GM19193 (cell line): ENCODE measurements around the gene CREB5.

Source experiments
- POLR2A ChIP-seq: IDR thresholded peaks from 4 replicates; pipeline ENCODE4 v1.6.1; 2011; ENCODE audit not compliant: insufficient read depth, insufficient read length; ENCODE audit errors: extremely low read depth

CREB5 gene

GRCh38 chr7:28591725-28592349 is 179.5 kb downstream of the CREB5 start:
- TF ChIP-seq POLR2A = no peak

DNA sequence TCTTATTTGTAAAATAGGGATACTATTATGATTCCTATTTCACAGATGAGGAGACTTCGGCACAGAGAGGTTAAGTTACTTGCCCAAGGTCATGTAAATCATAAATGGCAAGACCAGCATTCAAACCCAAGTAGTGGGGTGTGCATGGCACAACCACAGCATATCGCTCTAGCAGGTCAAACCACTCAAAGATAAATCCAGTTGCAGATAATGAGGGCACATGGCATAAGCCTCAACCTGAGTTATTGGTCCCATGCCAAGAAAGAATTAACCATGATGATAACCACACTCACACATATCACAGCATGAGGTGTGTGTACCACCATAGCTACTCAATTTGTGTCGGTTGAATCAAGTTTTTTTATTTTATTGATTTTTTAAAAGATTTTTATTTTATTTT is 180.5 kb downstream of the CREB5 start:
- no peak for TF ChIP-seq POLR2A

GRCh38 chr7:28595076-28595475 is 182.8 kb downstream of the CREB5 start:
- no peak for TF ChIP-seq POLR2A

- no peak for TF ChIP-seq POLR2A
Observed at GRCh38 chr7:28595801-28596200, 183.5 kb downstream of the CREB5 start.

DNA sequence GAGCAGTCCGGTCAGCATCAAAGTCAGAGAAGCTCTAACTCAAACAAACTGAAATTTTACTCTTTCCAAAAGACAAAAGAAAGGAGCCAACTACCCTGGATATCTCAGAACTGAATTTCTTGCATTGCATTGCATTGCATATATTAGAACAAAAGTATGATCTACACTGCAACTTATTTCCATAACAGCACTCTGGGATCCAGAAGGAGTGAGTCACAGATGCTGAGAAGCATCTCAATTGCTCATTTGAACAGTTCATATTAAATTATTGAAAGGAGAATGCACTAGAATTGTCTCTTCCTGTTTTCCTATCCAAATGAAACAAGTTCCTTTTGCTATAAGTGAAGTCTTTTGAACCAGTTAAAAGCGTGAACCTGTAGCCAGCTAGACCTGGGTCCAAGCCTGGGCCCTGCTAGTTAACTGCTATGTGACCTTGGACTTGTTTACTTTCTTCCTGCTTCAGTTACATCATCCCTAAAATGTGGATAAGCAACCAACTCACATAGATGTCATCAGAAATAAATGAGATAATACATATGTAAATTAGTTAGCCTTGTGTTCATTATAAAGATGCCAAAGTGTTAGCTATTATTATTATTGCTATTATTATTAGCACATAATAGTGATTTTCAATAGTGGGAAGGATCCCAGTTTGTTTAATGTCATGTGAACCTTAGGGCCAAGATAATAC is 184.1 kb downstream of the CREB5 start:
- TF ChIP-seq POLR2A = no peak

DNA sequence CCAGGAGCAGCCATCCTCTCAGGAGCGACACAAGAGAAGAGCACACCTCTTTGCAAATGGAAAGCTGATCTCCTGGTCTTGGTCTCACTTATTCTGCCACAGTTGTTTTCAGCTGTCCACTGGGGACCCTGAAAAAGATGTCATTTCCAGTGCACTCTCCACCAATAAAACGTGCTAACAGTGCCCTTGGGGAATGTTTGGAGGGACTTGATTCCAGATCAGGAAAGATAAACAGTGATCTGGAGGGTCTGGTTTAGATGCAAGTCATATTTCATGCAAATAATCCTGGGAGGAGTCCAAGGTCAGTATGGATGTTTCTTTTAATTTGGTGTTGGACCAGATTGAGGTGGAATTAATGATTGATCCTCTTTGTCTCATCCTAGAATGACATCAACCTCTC is 185.0 kb downstream of the CREB5 start:
- TF ChIP-seq POLR2A = no peak

- no peak for TF ChIP-seq POLR2A
Observed at GRCh38 chr7:28598586-28598985, 186.3 kb downstream of the CREB5 start.

DNA sequence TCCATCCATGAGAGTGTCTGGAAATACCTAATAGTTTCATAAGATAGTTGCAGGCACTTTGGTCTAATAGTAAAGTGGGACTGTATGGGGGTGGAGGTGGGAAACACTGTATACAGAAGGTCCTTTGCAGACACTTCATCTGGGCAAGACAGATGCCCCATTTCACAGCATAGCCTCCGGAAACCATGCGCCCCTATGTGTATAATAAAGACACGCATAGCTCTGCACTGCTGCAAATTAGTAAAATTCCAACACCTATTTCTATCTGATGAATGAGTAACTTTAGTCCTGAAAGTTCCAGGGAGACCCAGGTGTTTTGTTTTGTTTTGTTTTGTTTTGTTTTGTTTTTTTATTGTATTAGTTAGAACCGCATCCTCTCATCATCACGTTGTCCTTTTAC is 187.1 kb downstream of the CREB5 start:
- TF ChIP-seq POLR2A = no peak

GRCh38 chr7:28602282-28602681 is 190.0 kb downstream of the CREB5 start:
- no peak for TF ChIP-seq POLR2A

GRCh38 chr7:28605427-28606085 is 193.2 kb downstream of the CREB5 start:
- TF ChIP-seq POLR2A = no peak

DNA sequence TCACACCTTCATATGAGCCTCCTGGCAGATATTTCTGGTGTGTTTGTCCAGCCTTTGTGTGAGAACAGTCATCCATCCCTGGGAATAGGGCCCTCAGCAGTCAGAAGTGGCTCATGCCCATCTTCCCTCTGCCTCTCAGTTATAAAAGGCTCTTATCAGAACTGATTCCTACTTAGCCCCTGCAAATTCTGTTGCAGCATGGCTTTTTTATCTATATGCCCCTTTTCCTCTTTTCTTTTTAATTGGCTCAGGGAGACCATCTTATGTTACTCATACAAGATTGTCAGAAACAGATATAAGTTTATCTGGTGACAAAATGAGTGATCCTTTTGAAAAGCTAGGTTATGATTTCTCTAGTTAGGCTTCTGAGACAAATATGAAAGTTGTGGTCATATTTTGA is 194.1 kb downstream of the CREB5 start:
- TF ChIP-seq POLR2A = no peak

GRCh38 chr7:28607855-28608193 is 195.5 kb downstream of the CREB5 start:
- TF ChIP-seq POLR2A = no peak

DNA sequence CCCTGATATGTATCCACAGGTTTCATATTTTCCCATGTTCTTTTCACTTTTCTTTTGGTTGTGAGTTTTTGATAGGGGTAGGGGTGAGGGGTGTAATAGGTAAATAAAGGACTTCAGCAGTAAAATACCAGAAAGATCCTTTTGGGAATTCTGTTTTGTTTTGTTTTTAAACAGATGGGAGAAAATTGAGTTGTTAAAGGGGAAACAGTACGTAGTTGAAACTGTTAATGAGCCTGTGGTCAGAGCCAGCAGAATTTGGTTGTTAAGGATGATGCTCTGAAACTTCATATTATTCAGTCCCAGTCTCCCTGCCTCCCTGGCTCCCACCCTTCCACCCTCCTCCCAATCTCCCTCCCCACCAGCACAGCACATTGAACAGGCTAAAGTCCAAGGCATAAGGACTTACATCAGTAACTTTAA is 195.9 kb downstream of the CREB5 start:
- no peak for TF ChIP-seq POLR2A

DNA sequence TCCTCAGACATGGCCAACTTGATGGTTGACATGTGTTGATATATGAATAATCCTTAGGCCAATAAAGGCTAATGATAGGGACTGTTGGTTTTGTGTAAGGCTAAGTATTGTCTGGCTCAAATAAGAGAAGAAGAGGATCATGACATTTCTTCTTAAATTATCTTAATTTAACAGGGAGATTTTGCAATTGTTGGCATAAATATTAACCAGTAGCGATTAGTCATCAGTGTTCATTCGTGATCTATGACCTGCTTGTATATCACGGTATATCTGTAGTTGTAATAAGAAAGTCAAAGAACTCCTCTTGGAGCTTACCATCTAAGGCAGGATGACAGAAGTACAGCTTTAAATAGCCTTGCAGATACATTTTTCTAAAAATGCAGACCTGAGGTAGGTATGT is 196.4 kb downstream of the CREB5 start:
- TF ChIP-seq POLR2A = no peak

DNA sequence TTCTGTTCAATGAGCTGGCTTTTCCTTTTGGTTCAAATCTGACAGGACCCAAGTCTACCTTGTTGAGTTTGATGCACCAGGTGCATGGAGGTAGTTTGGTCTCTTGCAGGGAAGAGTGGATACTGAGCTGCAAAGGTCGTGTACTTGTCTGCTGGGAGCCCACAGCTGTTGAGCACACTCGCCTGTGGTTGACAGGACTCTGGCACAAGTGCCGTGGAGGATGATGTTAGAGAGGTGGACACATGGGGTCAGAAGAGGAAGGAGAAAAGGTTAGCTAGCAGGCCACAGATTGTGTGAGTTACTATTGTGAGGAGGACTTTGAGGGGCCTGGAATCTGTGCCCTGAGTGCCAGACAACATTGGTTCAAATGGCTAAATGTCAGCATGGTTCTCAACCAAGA is 197.3 kb downstream of the CREB5 start:
- no peak for TF ChIP-seq POLR2A

- no peak for TF ChIP-seq POLR2A
Observed at GRCh38 chr7:28613262-28613661, 200.9 kb downstream of the CREB5 start.

- no peak for TF ChIP-seq POLR2A
Observed at GRCh38 chr7:28615091-28615490, 202.8 kb downstream of the CREB5 start.

- no peak for TF ChIP-seq POLR2A
Observed at GRCh38 chr7:28617308-28617880, 205.1 kb downstream of the CREB5 start.
